ENCODE data around the gene ACHE.
"Not testable (repeated sequence)": the region's sequence is repeated elsewhere in the genome, so short reads cannot be mapped to it uniquely, and the experiment has no call there.

Gene ACHE

DNA sequence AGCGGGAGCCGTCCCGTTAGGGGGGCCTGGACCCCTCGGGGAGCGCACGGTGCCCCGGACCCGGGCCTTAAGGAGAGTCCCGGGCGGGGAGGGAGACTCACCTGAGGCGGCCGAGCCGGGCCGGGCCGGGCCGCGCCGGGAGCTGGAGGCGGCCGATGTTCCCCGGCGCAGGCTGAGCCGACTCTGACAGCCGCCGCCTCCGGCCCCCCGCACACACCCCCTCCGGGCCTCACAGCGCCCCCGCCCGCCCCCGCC lies at the start of gene ACHE:
ACHE (minus strand) TSS at position 188 of the 255 bp plus-strand sequence. CDS start 1,656 bp downstream, outside the sequence.
- DNase-seq (ENCODE audit: low spot score) = no peak

GRCh38 chr7:100944138-100944537 lies 48.5 kb upstream of the ACHE start:
- no peak for DNase-seq (ENCODE audit: low spot score)

DNA sequence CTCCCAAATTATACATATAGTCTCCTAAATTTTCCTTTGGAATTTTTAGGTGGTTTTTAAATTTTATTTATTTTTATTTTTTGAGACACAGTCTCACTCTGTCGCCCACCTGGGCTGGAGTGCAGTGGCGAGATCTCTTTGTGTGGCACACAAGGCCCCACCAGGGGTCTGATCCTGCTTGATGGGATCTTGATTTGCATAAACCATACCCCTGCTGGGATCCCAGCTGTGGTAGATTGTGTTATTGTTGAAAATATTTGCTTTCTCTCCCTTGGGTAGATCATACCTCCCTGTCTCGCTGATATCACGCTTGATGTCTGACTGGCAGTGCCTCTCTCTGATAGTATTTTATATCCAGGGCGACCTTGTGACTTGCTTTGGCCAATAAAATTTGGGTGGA lies 48.0 kb upstream of the ACHE start:
- no peak for DNase-seq (ENCODE audit: low spot score)

DNA sequence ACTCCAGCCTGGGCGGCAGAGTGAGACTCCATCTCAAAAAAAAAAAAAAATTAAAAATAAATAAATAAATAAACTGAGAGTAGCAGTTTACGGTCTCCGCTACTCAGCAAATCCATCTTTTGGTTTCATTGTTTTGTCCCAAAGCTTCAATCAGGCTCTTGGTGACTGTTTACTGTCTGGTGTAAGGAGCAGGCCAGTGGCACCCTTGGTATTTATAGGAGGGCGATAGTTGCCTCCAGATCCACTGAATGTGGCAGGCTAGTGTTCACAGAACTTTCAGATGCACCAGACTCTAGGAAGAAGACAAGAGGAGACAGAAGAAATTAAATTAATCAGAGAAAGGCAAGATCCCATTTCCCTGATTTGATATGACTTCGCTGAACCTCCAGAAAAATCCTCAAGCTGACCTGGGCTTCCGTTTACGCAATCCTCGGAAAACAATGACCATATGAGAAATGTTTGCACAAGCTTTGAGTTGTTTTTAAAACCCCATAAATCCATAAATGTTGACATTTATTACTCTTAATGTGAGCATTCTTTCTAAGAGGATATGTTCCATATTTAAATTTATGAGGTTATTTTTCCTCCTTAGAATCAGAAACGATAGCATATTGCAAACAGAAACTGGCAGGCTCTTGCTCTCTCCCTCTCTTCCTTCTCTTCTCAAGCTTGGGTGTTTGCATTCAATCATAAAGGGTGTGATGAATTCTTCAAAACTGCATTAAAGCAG lies 46.5 kb upstream of the ACHE start:
- no peak for DNase-seq (ENCODE audit: low spot score)

DNA sequence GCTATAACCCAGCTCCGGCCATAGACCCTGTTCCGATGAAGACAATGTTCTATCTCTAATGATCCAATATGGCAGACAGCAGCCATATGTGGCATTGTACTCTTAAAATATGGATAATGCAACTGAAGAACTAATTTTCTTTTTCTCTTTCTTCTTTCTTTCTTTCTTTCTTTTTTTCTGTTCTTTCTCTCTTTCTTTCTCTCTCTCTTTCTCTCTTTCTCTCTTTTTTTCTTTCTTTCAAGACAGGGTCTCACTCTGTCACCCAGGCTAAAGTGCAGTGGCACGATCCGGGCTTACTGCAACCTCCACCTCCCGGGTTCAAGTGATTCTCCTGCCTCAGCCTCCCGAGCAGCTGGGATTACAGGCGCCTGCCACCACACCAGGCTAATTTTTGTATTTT lies 40.5 kb upstream of the ACHE start:
- DNase-seq (ENCODE audit: low spot score) = not testable (repeated sequence)

- not testable (repeated sequence) for DNase-seq (ENCODE audit: low spot score)
Measured at GRCh38 chr7:100935381-100935780, 39.7 kb upstream of the ACHE start.

DNA sequence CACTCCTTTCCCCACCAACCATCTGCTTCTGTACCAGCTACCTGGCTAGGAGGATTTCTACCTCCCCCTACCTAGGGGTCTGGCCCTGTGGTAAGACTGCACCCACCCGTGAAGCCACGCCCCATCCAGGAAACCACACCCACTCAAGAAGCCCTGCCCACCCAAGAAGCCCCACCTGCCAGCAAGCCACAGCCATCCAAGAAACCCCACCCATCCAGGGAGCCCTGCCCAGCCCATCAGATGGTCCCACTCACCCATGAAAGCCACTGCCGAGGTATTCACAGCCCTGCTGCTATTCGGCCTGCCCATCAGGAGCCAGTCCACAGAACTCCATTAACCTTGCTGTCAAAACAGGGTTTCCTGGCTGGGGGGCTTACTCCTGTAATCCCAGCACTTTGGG lies 38.0 kb upstream of the ACHE start:
- DNase-seq (ENCODE audit: low spot score) = no peak

GRCh38 chr7:100929808-100930174 lies 34.1 kb upstream of the ACHE start:
- no peak for DNase-seq (ENCODE audit: low spot score)

GRCh38 chr7:100923616-100924015 lies 27.9 kb upstream of the ACHE start:
- DNase-seq (ENCODE audit: low spot score) = not testable (repeated sequence)

- no peak for DNase-seq (ENCODE audit: low spot score)
Measured at GRCh38 chr7:100921039-100921438, 25.4 kb upstream of the ACHE start.

GRCh38 chr7:100919779-100920437 lies 24.2 kb upstream of the ACHE start:
- DNase-seq (ENCODE audit: low spot score) = not testable (repeated sequence)

DNA sequence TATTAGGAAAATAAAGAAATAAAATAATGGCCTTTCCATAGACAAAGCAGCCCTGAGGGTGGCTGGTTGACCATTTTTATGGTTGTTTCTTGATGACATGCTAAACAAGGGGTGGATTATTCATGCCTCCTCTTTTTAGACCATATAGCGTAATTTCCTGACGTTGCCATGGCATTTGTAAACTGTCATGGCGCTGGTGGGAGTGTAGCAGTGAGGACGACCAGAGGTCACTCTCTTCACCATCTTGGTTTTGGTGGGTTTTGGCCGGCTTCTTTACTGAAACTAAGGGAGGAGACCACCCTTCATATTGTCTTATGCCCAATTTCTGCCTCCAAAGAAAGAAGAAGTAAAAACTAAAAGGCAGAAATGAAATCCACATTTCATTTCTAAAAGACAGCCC lies 23.6 kb upstream of the ACHE start:
- not testable (repeated sequence) for DNase-seq (ENCODE audit: low spot score)

DNA sequence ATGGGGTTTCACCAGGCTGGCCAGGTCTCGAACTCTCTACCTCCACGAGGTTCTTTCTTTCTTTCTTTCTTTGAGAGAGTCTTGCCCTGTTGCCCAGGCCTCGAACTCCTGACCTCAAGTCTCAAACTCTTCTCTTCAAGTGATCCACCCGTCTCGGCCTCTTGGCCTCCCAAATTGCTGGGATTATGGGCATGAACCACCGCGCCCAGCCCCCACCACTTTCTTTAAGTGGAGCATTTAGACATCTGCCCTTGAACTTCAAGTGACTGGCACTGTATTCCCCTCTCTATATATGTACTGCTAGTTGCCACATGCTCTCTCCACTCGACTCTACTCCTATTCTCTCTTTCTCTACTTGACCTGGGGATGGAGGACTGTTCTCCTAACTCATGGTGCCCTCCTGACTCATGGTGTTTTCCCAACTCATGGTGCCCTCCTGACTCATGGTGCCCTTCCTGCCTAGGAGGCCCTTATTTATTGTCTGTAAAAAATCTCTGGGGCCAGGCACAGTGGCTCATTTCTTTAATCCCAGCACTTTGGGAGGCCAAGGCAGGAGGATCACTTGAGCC lies 19.3 kb upstream of the ACHE start:
- peak; percentile 85 for DNase-seq (ENCODE audit: low spot score)

DNA sequence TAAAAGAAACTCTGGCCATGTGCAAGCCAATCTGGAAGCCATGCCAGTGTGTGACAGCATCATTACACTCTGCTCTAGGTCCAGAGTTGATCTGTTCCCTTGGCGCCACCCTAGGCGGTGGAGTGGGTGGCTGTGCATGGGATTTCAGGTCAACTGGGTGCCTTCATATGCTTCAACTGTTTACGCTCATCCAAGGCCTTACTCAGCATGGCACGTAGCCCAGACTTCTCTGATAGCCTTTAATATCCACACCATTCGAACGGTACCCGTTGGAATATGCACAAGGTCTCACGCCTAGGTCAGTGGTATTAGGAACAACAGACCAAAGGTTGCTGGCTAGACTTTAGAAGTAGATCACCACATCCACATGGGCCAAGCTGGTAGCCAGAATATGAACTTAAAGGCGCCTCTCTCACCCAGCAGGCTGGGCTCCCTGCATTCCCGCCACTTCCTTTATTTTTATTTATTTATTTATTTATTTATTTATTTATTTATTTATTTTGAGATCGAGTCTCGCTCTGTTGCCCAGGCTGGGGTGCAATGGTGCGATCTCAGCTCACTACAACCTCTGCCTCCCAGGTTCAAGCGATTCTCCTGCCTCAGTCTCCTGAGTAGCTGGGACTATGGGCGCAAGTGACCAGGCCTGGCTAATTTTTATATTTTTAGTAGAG lies 18.7 kb upstream of the ACHE start:
- DNase-seq (ENCODE audit: low spot score) = peak; percentile 21

- DNase-seq (ENCODE audit: low spot score) = no peak
Measured at GRCh38 chr7:100911484-100911883, 15.8 kb upstream of the ACHE start.

- DNase-seq (ENCODE audit: low spot score) = not testable (repeated sequence)
Measured at GRCh38 chr7:100910443-100910842, 14.8 kb upstream of the ACHE start.

GRCh38 chr7:100908512-100908911 lies 12.8 kb upstream of the ACHE start:
- DNase-seq (ENCODE audit: low spot score) = no peak

DNA sequence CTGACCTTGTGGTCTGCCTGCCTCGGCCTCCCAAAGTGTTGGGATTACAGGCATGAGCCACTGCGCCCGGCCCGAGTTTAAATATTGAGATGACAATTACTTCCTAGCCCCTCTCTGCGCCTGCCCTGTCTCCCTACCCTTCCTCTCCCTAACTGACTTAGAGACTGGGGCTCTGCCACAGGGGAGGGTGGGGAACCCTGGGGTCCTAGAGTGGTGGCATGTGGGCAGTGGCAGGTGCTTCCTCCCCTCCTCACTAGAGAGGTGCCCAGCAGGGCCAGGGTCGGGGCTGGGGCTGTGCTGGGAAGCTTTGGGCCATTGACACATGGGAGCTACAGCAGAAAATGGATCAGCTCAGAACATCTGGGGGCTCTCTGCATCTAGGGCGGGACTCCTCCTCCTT lies 7.0 kb upstream of the ACHE start:
- no peak for DNase-seq (ENCODE audit: low spot score)

- no peak for DNase-seq (ENCODE audit: low spot score)
Measured at GRCh38 chr7:100901921-100902332, 6.2 kb upstream of the ACHE start.

- DNase-seq (ENCODE audit: low spot score) = no peak
Measured at GRCh38 chr7:100900978-100901377, 5.3 kb upstream of the ACHE start.

GRCh38 chr7:100899432-100899831 lies 3.7 kb upstream of the ACHE start:
- no peak for DNase-seq (ENCODE audit: low spot score)

DNA sequence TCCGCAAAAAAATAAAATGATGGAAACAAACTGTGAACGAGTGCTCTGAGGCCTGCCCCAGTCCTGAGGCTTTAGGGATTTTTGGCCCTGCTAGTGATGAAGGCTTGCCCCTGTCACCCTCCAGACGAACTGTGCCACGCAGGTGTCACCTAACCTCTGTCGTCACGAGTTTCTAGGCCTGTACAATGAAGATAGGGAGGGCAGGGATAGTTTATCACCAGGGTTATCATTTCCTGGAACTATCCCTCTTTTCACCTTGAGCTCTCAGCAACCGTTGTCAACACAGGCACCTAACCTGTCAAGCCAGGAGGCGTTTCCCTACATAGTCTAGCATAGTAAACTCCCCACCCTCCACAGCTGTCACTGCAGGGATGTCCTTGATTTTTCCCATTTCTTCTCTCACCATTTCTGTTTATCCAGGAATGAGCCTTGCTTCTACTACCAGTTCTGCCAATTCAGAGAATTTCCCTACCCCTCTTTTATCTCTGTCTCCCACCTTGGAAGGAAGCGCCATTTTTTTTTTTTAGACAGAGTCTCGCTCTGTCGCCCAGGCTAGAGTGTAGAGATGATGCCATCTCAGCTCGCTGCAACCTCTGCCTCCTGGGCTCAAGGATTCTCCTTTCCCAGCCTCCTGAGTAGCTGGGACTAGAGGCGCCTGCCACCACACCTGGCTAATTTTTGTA lies 2.2 kb upstream of the ACHE start:
- no peak for DNase-seq (ENCODE audit: low spot score)
